ENCODE data around the gene MALL. TPM values are rescaled to one million over a fixed set of nuclear protein-coding genes. Genes with fewer than 3 reads are reported as not detected.
"Not testable (repeated sequence)": the region's sequence is repeated elsewhere in the genome, so short reads cannot be mapped to it uniquely, and the experiment has no call there.

The MALL gene
- total and polyA plus RNA-seq, 2 of the 13 experiments (the other 11 are each of a cell fraction or from before 2014, with no cell fraction given) = not detected

GRCh38 chr2:110101280-110101844 lies 14.3 kb downstream of the MALL start (continued):
- TF ChIP-seq ARID3A (IDR thresholded peaks at IDR 0.05; ENCODE audit: low read depth, low read length) (no peak), AGO1 (IDR thresholded peaks at IDR 0.05; ENCODE audit: low read depth, low read length, poor library complexity, severe bottlenecking) (no peak), NFIB (CRISPR knock-in tag; IDR thresholded peaks at IDR 0.05; ENCODE audit: borderline replicate concordance) (no peak), ZNF788 (CRISPR knock-in tag; IDR thresholded peaks at IDR 0.05; ENCODE audit: borderline replicate concordance) (peak; percentile 35; the same call in 1 of the 2 replicates), THYN1 (CRISPR knock-in tag; IDR thresholded peaks at IDR 0.05; ENCODE audit: borderline replicate concordance, low read depth) (no peak), ZNF709 (CRISPR knock-in tag; IDR thresholded peaks at IDR 0.05) (no peak), CREB1 (IDR thresholded peaks at IDR 0.05) (no peak), CREB1 (CRISPR knock-in tag; IDR thresholded peaks at IDR 0.05) (no peak), DBP (CRISPR knock-in tag; IDR thresholded peaks at IDR 0.05; ENCODE audit: not compliant biosample characterization) (no peak), ZNF33B (CRISPR knock-in tag; IDR thresholded peaks at IDR 0.05) (no peak), ETV5 (CRISPR knock-in tag; IDR thresholded peaks at IDR 0.05; ENCODE audit: borderline replicate concordance) (peak; percentile 83; the same call in 1 of the 2 replicates), ZBTB7B (CRISPR knock-in tag; IDR thresholded peaks at IDR 0.05) (0 out of 2 replicates have a peak, but pooled peaks have one; percentile 37), NR2F2 (IDR thresholded peaks at IDR 0.05; ENCODE audit: borderline replicate concordance, low read depth) (no peak), TGIF2 (CRISPR knock-in tag; IDR thresholded peaks at IDR 0.05) (no peak), ZFY (CRISPR knock-in tag; IDR thresholded peaks at IDR 0.05) (peak; percentile 37; the same call in 1 of the 2 replicates)

GRCh38 chr2:110100880-110101279 lies 14.7 kb downstream of the MALL start:
- not testable (repeated sequence) for FAIRE-seq

More at GRCh38 chr2:110100880-110101279, 14.7 kb downstream of the MALL start:
- CTCF ChIA-PET (ENCODE audit: low intra/inter-chr PET ratio, low total read pairs); H4K20me1 ChIP-seq (ENCODE audit: insufficient read depth, low read length); H3K27ac ChIP-seq (ENCODE audit: extremely low read length, insufficient read depth, low read length); H3K9ac ChIP-seq (ENCODE audit: insufficient read depth, low read depth, low read length); in situ Hi-C loops (cut with HindIII; ENCODE audit: extremely low pct_ligation_motif_present, low pct_unique_long_range_greater_than_20kb); POLR2A ChIA-PET; H3K36me3 ChIP-seq (replicated peaks in 1 of 2; ENCODE audit: control insufficient read depth in 1 of 2, insufficient read depth in 2 of 2, low read length in 2 of 2); intact Hi-C loops (cut with micrococcal nuclease; ENCODE audit: unreplicated experiment); H3K9me3 ChIP-seq (ENCODE audit: low read length); DNase-seq (ENCODE audit: low spot score); BruUV-seq (replicated peaks); H3K79me2 ChIP-seq (ENCODE audit: insufficient read depth, low read length): not testable (repeated sequence)
- Histone ChIP-seq H3K27me3 (ENCODE audit: control insufficient read depth in 1 of 2, insufficient read depth in 2 of 2, low read length in 2 of 2) (peaks cover 0 to 11% of the 10 kb centered on the region in 2 experiments; a peak in 3 of 5 replicates), H2AFZ (ENCODE audit: low read length) (peak overlapping the region; percentile 30), H3K4me1 (ENCODE audit: insufficient read depth, low read length) (peaks cover 45% of the 10 kb centered on the region), H3K4me2 (ENCODE audit: low read depth, low read length) (peak overlapping the region; percentile 60), H3K4me3 (replicated peaks in 1 of 3; ENCODE audit: insufficient read depth in 1 of 3, low read depth in 2 of 3, low read length in 3 of 3) (peak overlapping the region in 1 of 3 experiments; percentile 43; a peak in 1 of 6 replicates)
- whole genome bisulfite sequencing (ENCODE audit: low lambda C conversion rate) = 46% methylated on average over 3 of the region's 4 CpGs
- ATAC-seq = peak; percentile 16
